ENCODE measurements around the gene AGO1.

Gene AGO1

GRCh38 chr1:35845766-35846165 is 37.2 kb upstream of the AGO1 start:
- no peak for DNase-seq (ENCODE audit: low read depth)
- no peak for TF ChIP-seq CTCF (IDR thresholded peaks at IDR 0.05; ENCODE audit: low read depth, low read length, missing control alignments)
- H3K4me3 ChIP-seq (ENCODE audit: low read depth, low read length) = no peak overlapping the region

GRCh38 chr1:35847935-35848565 is 35.0 kb upstream of the AGO1 start:
- no peak overlapping the region for H3K4me3 ChIP-seq (ENCODE audit: low read depth, low read length)
- no peak for DNase-seq (ENCODE audit: low read depth)
- no peak for TF ChIP-seq CTCF (IDR thresholded peaks at IDR 0.05; ENCODE audit: low read depth, low read length, missing control alignments)

- no peak overlapping the region for H3K4me3 ChIP-seq (ENCODE audit: low read depth, low read length)
Measured at GRCh38 chr1:35850051-35850450, 33.0 kb upstream of the AGO1 start.

GRCh38 chr1:35850716-35851115 is 32.3 kb upstream of the AGO1 start:
- DNase-seq (ENCODE audit: low read depth) = no peak
- TF ChIP-seq CTCF (IDR thresholded peaks at IDR 0.05; ENCODE audit: low read depth, low read length, missing control alignments) = no peak

More at GRCh38 chr1:35850051-35850450, 33.0 kb upstream of the AGO1 start:
- DNase-seq (ENCODE audit: low read depth) = no peak
- TF ChIP-seq CTCF (IDR thresholded peaks at IDR 0.05; ENCODE audit: low read depth, low read length, missing control alignments) = no peak

GRCh38 chr1:35851132-35851869 is 31.7 kb upstream of the AGO1 start:
- no peak for DNase-seq (ENCODE audit: low read depth)
- H3K4me3 ChIP-seq (ENCODE audit: low read depth, low read length) = no peak overlapping the region
- TF ChIP-seq CTCF (IDR thresholded peaks at IDR 0.05; ENCODE audit: low read depth, low read length, missing control alignments) = no peak

More at GRCh38 chr1:35850716-35851115, 32.3 kb upstream of the AGO1 start:
- H3K4me3 ChIP-seq (ENCODE audit: low read depth, low read length) = no peak overlapping the region

- no peak for TF ChIP-seq CTCF (IDR thresholded peaks at IDR 0.05; ENCODE audit: low read depth, low read length, missing control alignments)
- no peak overlapping the region for H3K4me3 ChIP-seq (ENCODE audit: low read depth, low read length)
- DNase-seq (ENCODE audit: low read depth) = no peak
Measured at GRCh38 chr1:35852241-35852640, 30.8 kb upstream of the AGO1 start.

All from GM12864 (cell line).